ENCODE measurements around the gene PDE7B. TPM values are rescaled to one million over a fixed set of nuclear protein-coding genes. Genes with fewer than 3 reads are reported as not detected.

The PDE7B gene
- total RNA-seq, 2 experiments from 2014 or later: 0.58 to 0.68 TPM

- ATAC-seq (no peak), DNase-seq (no peak)
- CTCF ChIA-PET: no interaction called here
- intact Hi-C loops (cut with micrococcal nuclease): no loop called here
- H3K27me3 Mint-ChIP-seq: peaks cover 6% of the 10 kb centered on the region
- no peaks in the 10 kb centered on the region for H3K9me3 Mint-ChIP-seq
- TF ChIP-seq, protein P1, sequence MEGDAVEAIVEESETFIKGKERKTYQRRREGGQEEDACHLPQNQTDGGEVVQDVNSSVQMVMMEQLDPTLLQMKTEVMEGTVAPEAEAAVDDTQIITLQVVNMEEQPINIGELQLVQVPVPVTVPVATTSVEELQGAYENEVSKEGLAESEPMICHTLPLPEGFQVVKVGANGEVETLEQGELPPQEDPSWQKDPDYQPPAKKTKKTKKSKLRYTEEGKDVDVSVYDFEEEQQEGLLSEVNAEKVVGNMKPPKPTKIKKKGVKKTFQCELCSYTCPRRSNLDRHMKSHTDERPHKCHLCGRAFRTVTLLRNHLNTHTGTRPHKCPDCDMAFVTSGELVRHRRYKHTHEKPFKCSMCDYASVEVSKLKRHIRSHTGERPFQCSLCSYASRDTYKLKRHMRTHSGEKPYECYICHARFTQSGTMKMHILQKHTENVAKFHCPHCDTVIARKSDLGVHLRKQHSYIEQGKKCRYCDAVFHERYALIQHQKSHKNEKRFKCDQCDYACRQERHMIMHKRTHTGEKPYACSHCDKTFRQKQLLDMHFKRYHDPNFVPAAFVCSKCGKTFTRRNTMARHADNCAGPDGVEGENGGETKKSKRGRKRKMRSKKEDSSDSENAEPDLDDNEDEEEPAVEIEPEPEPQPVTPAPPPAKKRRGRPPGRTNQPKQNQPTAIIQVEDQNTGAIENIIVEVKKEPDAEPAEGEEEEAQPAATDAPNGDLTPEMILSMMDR (IDR thresholded peaks at IDR 0.05): no peak
- POLR2A ChIA-PET: no interaction called here
- no peak overlapping the region for H3K27ac Mint-ChIP-seq
- no peaks in the 10 kb centered on the region for H3K4me1 Mint-ChIP-seq (ENCODE audit: low read depth)
- H3K36me3 Mint-ChIP-seq (ENCODE audit: low read depth): no peaks in the 10 kb centered on the region
- no peak overlapping the region for H3K4me3 Mint-ChIP-seq
These were observed 257.0 kb downstream of the PDE7B start for GRCh38 chr6:136108361-136108945.

DNA sequence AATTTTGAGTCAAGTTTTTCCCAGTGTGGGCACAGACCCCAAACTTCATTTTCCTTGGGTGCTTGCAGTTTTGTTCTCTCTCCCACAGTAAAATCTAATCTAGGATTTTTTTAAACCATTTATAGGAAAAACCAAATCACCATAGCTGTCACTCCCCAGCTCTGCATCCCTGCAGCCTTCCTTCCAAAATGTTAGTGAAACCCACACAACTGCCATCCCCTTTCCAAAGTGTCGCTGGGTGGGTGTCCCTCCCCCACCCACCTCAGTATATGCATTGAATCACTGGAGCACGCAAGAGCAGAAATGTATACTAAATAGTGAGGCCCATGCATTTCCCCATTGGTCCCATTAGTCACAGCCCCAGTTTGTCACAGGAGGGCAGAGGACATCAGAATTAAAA lies 260.3 kb downstream of the PDE7B start:
- Mint-ChIP-seq H3K4me1 (ENCODE audit: low read depth) (no peaks in the 10 kb centered on the region), H3K9me3 (no peaks in the 10 kb centered on the region), H3K4me3 (no peak overlapping the region), H3K36me3 (ENCODE audit: low read depth) (no peaks in the 10 kb centered on the region), H3K27me3 (peaks cover 6% of the 10 kb centered on the region), H3K27ac (no peak overlapping the region)
- ChIA-PET CTCF (interaction anchor here (1.2 kb wide), 1 partner anchor 9 kb away, joined by 3 read pairs; no protein-coding TSS in a partner anchor), POLR2A (no interaction called here)
- no peak for DNase-seq
- intact Hi-C loops (cut with micrococcal nuclease): no loop called here
- TF ChIP-seq, protein P1 (IDR thresholded peaks at IDR 0.05): no peak
- no peak for ATAC-seq

GRCh38 chr6:136112262-136112661 lies 260.8 kb downstream of the PDE7B start:
- POLR2A ChIA-PET: no interaction called here
- intact Hi-C loops (cut with micrococcal nuclease): no loop called here
- Mint-ChIP-seq H3K4me1 (ENCODE audit: low read depth) (no peaks in the 10 kb centered on the region), H3K27me3 (peaks cover 6% of the 10 kb centered on the region), H3K4me3 (no peak overlapping the region), H3K27ac (no peak overlapping the region), H3K9me3 (no peaks in the 10 kb centered on the region), H3K36me3 (ENCODE audit: low read depth) (no peaks in the 10 kb centered on the region)
- DNase-seq (no peak), ATAC-seq (no peak)
- TF ChIP-seq, protein P1 (IDR thresholded peaks at IDR 0.05): no peak
- CTCF ChIA-PET: interaction anchor here (1.2 kb wide), 1 partner anchor 9 kb away, joined by 3 read pairs; no protein-coding TSS in a partner anchor

GRCh38 chr6:136113736-136114173 lies 262.3 kb downstream of the PDE7B start:
- ChIA-PET CTCF (no interaction called here), POLR2A (no interaction called here)
- H3K36me3 Mint-ChIP-seq (ENCODE audit: low read depth): no peaks in the 10 kb centered on the region
- peaks cover 6% of the 10 kb centered on the region for H3K27me3 Mint-ChIP-seq
- ATAC-seq (peak; percentile 34), DNase-seq (peak; percentile 12)
- H3K4me1 Mint-ChIP-seq (ENCODE audit: low read depth): no peaks in the 10 kb centered on the region
- H3K4me3 Mint-ChIP-seq: no peak overlapping the region
- H3K27ac Mint-ChIP-seq: no peak overlapping the region
- TF ChIP-seq, protein P1 (IDR thresholded peaks at IDR 0.05): no peak
- H3K9me3 Mint-ChIP-seq: no peaks in the 10 kb centered on the region
- intact Hi-C loops (cut with micrococcal nuclease): no loop called here

DNA sequence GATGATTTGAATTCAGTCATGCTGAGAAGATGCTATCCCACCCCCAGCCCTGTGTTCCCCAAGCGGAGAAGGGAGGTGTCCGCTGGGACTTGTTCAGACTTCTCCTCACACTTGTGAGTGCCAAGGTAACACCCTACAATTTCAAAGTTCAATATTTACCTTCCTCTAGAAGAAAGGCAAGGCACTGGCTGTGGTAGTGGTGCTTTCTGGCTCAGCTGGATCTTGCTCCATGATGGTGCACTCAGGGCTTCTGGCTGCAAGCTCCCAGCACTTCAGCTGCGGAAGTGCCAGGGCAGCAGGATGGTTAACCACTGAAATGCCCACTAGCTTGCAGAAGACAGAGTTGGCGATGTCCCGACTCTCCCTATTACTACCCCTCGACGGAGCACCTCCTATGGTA lies 263.2 kb downstream of the PDE7B start:
- POLR2A ChIA-PET: no interaction called here

More for the DNA sequence above, 263.2 kb downstream of the PDE7B start:
- no peak for DNase-seq
- H3K4me3 Mint-ChIP-seq: no peak overlapping the region
- intact Hi-C loops (cut with micrococcal nuclease): no loop called here
- no peaks in the 10 kb centered on the region for H3K9me3 Mint-ChIP-seq
- peaks cover 6% of the 10 kb centered on the region for H3K27me3 Mint-ChIP-seq
- CTCF ChIA-PET: no interaction called here
- ATAC-seq: no peak
- no peaks in the 10 kb centered on the region for H3K4me1 Mint-ChIP-seq (ENCODE audit: low read depth)
- TF ChIP-seq, protein P1 (IDR thresholded peaks at IDR 0.05): no peak
- H3K27ac Mint-ChIP-seq: no peak overlapping the region
- no peaks in the 10 kb centered on the region for H3K36me3 Mint-ChIP-seq (ENCODE audit: low read depth)
